ENCODE data around the gene UBXN11.

GRCh38 chr1:26337206-26337535, 30.7 kb upstream of the UBXN11 start:
- TF ChIP-seq POLR2AphosphoS5 (IDR thresholded peaks at IDR 0.05; ENCODE audit: low read depth, low read length) (no peak), SIN3A (IDR thresholded peaks at IDR 0.05; ENCODE audit: borderline replicate concordance, insufficient read depth, low read length) (no peak)

All from PFSK-1 (cell line).